ENCODE data around the gene BCL2L2. TPM values are rescaled to one million over a fixed set of nuclear protein-coding genes. Genes with fewer than 3 reads are reported as not detected.

The BCL2L2 gene, protein sequence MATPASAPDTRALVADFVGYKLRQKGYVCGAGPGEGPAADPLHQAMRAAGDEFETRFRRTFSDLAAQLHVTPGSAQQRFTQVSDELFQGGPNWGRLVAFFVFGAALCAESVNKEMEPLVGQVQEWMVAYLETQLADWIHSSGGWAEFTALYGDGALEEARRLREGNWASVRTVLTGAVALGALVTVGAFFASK
- total RNA-seq (2022; extraction: Qiagen RNA extraction; ENCODE audit: low read depth): 19.2 to 23.2 TPM (median 20.4 TPM) in 5 replicates

DNA sequence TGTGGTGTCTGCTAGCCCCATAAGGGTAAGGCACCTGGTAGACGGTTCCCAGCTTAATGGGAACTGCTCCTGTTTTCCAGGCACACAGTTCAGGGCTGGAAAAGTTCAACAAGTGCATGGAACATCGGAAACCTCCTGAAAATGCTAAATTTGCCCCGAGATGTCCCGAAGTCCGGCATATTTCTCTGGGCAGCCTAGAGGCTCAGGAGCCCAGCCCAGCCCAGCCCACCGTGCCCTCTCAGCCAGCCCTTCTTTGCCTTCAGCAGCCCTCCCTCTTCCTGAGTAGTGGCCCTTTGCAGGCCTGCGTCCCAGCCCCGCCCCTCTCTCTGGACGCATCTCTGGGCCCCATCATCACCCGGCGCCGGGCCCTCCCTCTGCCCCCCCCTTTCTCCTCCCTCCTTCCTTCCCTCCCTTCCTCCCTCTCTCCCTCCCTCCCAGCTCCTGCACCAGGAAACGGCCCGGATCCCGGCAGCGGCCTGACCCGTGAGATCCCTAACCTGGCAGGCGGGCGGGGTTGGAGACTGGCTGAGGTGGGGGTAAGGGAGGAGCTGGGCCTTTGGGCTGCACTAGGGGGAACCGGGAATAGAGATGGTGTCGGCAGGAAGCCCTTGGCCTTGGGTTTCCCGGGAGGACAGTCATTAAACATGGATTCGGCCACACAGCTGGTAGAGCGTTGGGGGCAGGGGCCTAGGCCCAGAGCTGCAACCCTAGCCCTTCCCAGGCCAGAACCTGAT is at the start of gene BCL2L2:
BCL2L2 (plus strand) TSS at position 422 of the 734 bp plus-strand sequence. CDS start 935 bp downstream, outside the sequence.

DNA sequence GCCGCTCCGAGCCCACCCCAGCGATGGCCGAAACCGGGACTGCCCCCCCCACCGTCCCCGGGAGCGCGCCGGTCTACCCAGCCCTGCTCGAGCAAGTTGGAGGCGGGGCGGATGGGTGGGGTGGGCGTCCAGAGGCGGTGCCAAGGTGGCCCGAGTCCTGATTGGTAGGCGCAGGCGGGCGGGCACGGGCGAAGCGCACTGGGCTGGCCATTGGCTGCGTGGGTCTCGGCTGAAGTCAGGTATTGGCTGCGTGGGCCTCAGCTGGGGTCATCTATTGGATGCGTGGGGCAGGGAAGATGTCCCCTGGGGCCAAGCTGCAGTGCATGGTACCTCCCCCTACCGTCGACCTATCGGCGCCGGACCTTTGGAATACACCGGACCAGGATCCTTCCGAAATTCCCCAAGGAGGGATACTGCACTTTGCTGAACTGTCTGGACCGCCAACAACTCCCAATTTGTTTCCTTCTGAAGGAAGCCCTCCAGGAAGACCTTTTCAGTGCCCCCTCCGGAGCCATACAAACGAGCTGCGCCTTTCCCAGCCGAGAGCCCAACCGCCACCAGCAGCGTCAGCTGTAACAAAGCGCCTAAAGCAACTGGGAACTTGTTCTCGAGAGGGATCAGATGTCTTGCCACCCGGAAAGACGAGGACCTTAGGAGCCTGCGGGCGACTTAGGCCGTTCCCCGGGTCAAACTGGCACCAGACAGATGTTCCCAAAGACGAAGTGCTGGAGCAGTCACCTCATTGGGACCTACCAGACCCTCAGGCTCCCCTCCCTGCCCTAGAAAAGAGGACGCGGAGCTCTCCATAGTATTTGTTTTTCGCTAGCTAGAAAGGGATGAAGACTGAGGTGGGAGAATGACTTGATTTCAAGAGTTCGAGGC is 20.4 kb upstream of the BCL2L2 start, which contains the start of gene HOMEZ:
HOMEZ (minus strand) TSS at position 113 of the 882 bp plus-strand sequence. CDS start 180 bp downstream, outside the sequence.

DNA sequence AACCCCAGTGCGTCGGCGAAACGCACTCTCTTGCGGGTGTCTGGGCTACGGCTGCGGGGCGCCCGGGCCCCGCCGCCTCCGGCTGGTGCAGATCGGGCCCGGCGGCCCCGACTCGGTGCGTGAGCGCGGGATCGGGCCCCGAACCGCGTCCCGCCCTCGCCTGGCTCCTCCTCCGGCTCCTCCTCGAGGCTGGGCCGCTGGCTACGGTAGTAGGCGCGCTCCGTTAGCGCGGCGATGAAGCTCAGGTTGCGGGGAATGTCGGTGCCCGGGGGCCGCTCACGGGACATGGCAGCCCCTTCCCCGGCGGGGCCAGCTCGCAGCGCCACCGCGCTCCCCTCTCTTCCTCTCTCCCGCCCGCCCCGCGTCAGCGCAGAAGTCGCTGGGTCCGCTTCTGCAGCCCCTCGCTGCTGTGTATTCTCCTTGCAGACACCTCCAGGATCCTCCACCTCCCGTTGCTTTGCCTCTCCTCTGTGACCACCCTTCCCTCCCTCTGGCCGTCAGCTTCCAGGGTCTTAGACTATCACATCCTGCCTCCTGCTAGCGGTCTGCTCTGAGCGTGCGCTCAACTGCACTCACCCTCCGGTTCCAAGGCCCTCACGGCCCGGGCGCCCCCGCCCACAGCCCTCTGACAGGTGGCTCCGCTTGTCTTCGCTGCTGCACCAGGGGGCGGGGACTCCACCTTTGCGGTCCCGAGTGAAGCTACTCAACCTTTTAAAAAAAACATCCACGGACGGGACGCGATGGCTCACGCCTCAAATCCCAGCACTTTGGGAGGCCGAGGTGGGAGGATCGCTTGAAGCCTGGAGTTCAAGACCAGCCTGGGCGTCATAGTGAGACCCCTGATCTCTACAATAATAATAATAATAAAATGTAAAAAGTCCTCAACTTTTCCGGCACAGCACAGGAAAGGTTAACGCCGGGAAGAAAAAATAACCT is 4.1 kb upstream of the BCL2L2 start, which contains the start of gene PPP1R3E:
PPP1R3E (minus strand) TSS at position 570 of the 936 bp plus-strand sequence; CDS start at position 287, 283 bp downstream.

DNA sequence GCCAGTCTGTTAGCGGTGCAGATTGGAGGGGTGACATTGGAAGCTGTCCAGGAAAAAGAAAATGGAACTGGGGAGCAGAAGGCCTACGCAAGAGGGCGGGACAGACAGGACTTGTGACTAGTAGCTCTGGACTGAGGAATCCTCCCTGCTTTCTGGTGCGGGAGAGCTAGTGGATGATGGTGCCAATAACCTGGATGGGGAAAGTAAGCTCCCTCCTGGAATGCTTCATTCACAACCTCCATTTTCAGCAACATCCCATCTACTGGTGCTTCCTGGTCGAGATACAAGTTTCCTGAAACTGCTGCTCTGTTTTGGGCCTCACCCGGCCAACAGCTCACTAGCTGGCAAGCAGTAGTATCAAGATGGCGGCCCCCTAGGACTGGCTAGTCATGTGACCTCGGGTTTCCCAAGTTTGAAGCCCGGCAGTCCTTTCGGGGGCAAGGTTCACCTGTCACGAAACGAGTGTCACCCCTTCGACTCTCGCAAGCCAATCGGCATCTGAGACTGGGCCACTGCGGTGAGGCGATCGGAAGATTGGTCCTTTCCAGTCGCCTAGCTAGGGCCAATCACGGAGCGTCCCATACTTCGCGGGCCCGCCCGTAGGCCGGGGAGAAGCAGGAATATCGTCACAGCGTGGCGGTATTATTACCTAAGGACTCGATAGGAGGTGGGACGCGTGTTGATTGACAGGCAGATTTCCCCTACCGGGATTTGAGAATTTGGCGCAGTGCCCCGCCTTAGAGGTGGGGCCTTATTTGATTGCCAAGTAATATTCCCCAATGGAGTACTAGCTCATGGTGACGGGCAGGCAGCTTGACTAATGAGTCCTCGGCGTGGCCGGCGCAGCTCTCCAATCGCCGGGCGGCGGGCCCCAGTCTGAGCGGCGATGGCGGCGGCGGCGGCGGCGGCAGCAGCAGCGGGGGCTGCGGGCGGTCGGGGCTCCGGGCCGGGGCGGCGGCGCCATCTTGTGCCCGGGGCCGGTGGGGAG is 14.2 kb downstream of the BCL2L2 start, which contains the start of gene PABPN1:
PABPN1 (plus strand) TSS at position 874 of the 988 bp plus-strand sequence; CDS start at position 887, 13 bp downstream.

DNA sequence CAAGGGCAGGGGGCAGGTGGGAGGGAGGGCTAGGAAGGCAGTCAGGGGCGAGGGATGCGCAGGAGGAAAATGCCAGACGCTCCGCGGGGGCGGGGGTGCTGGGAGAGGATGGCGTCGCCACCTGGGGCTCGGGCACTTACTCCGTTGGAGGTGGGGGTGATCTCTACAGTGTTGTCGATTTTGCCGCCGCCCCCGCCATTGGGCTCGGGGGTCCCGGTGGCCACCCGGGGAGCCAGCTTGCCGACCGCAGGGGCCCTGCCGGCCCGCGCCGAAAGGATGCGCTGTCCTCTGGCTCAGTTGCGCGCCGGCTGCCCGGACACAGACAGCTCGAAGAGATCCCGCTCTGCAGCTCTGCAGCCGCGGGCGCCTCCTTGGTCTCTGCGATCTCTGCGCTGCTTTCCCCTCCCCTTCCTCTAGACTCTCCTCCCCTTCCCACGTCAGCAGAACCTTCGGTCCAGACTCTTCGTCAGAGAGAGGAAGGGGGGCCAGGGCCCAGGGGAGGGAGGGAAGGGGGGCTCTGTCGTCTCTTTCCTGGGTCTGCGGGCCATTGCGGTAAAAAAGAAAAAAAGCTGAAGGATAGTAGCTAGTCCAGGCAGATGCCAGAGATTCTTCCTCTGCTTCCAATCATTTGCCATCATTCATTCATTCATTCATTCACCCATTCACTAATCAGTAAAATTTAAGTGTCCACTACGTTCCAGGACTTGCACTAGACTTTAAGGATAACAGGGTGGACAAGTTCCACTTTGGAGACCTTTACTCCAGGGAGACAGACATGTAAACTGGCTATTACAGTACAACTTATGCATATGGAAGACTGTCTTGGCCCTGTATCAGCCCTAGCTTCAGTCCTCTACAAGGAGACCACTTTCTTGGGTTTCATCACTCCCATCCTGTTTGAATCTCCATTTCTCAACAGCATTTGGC is 46.1 kb downstream of the BCL2L2 start, which contains the start of gene SLC22A17:
SLC22A17 (minus strand) TSS at position 382 of the 927 bp plus-strand sequence.

Other genes starting within 250 kb of the BCL2L2 start
- gene CDH24, start 249.3 kb upstream of the BCL2L2 start, total RNA-seq (2022; extraction: Qiagen RNA extraction; ENCODE audit: low read depth): 3.0 to 5.1 TPM (median 4.5 TPM) in 5 replicates
- gene ACIN1, start 211.7 kb upstream of the BCL2L2 start, total RNA-seq (2022; extraction: Qiagen RNA extraction; ENCODE audit: low read depth): 107 to 118 TPM (median 110 TPM) in 5 replicates
- 76.3 to 112 TPM (median 109 TPM) in 5 replicates for gene C14orf119, start 211.3 kb upstream of the BCL2L2 start, total RNA-seq (2022; extraction: Qiagen RNA extraction; ENCODE audit: low read depth)
- gene CIROP, start 201.8 kb upstream of the BCL2L2 start, total RNA-seq (2022; extraction: Qiagen RNA extraction; ENCODE audit: low read depth): not detected in 5 replicates
- gene CEBPE, start 187.6 kb upstream of the BCL2L2 start, total RNA-seq (2022; extraction: Qiagen RNA extraction; ENCODE audit: low read depth): not detected in 5 replicates
- gene SLC7A8, start 123.2 kb upstream of the BCL2L2 start, total RNA-seq (2022; extraction: Qiagen RNA extraction; ENCODE audit: low read depth): 0.18 to 0.82 TPM (median 0.42 TPM) in 5 replicates
- not detected in 5 replicates for gene RNF212B, start 68.9 kb upstream of the BCL2L2 start, total RNA-seq (2022; extraction: Qiagen RNA extraction; ENCODE audit: low read depth)
- 7.4 to 10.9 TPM (median 7.7 TPM) in 5 replicates for gene HOMEZ, start 20.7 kb upstream of the BCL2L2 start, total RNA-seq (2022; extraction: Qiagen RNA extraction; ENCODE audit: low read depth)
- gene PPP1R3E, start 4.0 kb upstream of the BCL2L2 start, total RNA-seq (2022; extraction: Qiagen RNA extraction; ENCODE audit: low read depth): 3.2 to 6.3 TPM (median 4.1 TPM) in 5 replicates
- gene PABPN1, start 14.6 kb downstream of the BCL2L2 start, total RNA-seq (2022; extraction: Qiagen RNA extraction; ENCODE audit: low read depth): 140 to 164 TPM (median 154 TPM) in 5 replicates
- 6.1 to 7.6 TPM (median 6.6 TPM) in 5 replicates for gene SLC22A17, start 46.1 kb downstream of the BCL2L2 start, total RNA-seq (2022; extraction: Qiagen RNA extraction; ENCODE audit: low read depth)
- not detected in 5 replicates for gene EFS, start 58.3 kb downstream of the BCL2L2 start, total RNA-seq (2022; extraction: Qiagen RNA extraction; ENCODE audit: low read depth)
- not detected in 5 replicates for gene IL25, start 66.0 kb downstream of the BCL2L2 start, total RNA-seq (2022; extraction: Qiagen RNA extraction; ENCODE audit: low read depth)
- gene CMTM5, start 70.2 kb downstream of the BCL2L2 start, total RNA-seq (2022; extraction: Qiagen RNA extraction; ENCODE audit: low read depth): not detected in 5 replicates
- not detected in 5 replicates for gene MYH6, start 101.4 kb downstream of the BCL2L2 start, total RNA-seq (2022; extraction: Qiagen RNA extraction; ENCODE audit: low read depth)
- not detected in 5 replicates for gene MYH7, start 128.8 kb downstream of the BCL2L2 start, total RNA-seq (2022; extraction: Qiagen RNA extraction; ENCODE audit: low read depth)
- gene NGDN, start 162.9 kb downstream of the BCL2L2 start, total RNA-seq (2022; extraction: Qiagen RNA extraction; ENCODE audit: low read depth): 62.3 to 74.9 TPM (median 70.3 TPM) in 5 replicates
- 0.77 to 2.4 TPM (median 1.7 TPM) in 5 replicates for gene ZFHX2, start 244.9 kb downstream of the BCL2L2 start, total RNA-seq (2022; extraction: Qiagen RNA extraction; ENCODE audit: low read depth)
- 12.6 to 14.8 TPM (median 13.0 TPM) in 5 replicates for gene THTPA, start 249.4 kb downstream of the BCL2L2 start, total RNA-seq (2022; extraction: Qiagen RNA extraction; ENCODE audit: low read depth)